GM12878 (cell line): ENCODE data around the gene SSBP4. TPM values are rescaled to one million over a fixed set of nuclear protein-coding genes. Genes with fewer than 3 reads are reported as not detected.

Source experiments
- ATAC-seq: fragments of 200-7000 bp; cut with Tn5 transposase; 3 replicates; pipeline ENCODE4 v1.9.1; 2020; ENCODE audit warnings: mild to moderate bottlenecking, moderate library complexity
- BruUV-seq: library from RNA; stranded (reverse); fragments of 400-500 nt; replicated peaks from 2 replicates; lab custom pipeline; 2021; lab: Mats Ljungman, UMichigan
- CTCF ChIA-PET: fragments of 300-600 bp; sonication (Branson Sonifier 250); formaldehyde crosslinking; extraction: SDS; loops from one replicate; lab custom pipeline; 2021; ENCODE audit warnings: inconsistent platforms; lab: Yijun Ruan, JAX
- POLR2A ChIA-PET: fragments of 350-600 bp; formaldehyde crosslinking; extraction: SDS; loops from one replicate; lab custom pipeline; 2021; ENCODE audit warnings: inconsistent platforms; lab: Charles Lee
- RAD21 ChIA-PET: fragments of 300-600 bp; sonication (Branson Sonifier 250); formaldehyde crosslinking; loops from one replicate; lab custom pipeline; 2023; ENCODE audit warnings: antibody characterized with exemption; ENCODE audit not compliant: unreplicated experiment; lab: Charles Lee
- SMC1A ChIA-PET: fragments of 300-600 bp; sonication (Branson Sonifier 250); formaldehyde crosslinking; loops from one replicate; lab custom pipeline; 2023; ENCODE audit not compliant: unreplicated experiment, uncharacterized antibody; lab: Charles Lee
- DNase-seq: peaks from one replicate; pipeline ENCODE4 v3.0.0-alpha.2; 2011; ENCODE audit warnings: low read depth, low spot score
- FAIRE-seq: peaks from 3 replicates; lab custom pipeline; 2011; peaks lifted over from hg19 to GRCh38; lab: Jason Lieb, UNC
- H2AFZ ChIP-seq: 2 replicates; pipeline ENCODE4 v1.6.0; 2011; ENCODE audit warnings: low read depth, low read length, control low read depth; ENCODE audit not compliant: control insufficient read depth
- H3K27ac ChIP-seq: 2 replicates; pipeline ENCODE4 v1.5.1; 2011; ENCODE audit warnings: control low read depth; ENCODE audit not compliant: control insufficient read depth, insufficient read depth
- H3K27me3 ChIP-seq, 2 experiments: replicated peaks in 1 of 2; 2 replicates each; pipeline versions ENCODE4 v1.6.0 to v1.6.1; 2011; ENCODE audit warnings: low read length in 1 of 2; ENCODE audit not compliant: control insufficient read depth in 2 of 2, insufficient read depth in 2 of 2
- H3K36me3 ChIP-seq, 2 experiments: 2 replicates each; pipeline ENCODE4 v1.5.1; 2011; ENCODE audit warnings: low read length in 1 of 2; ENCODE audit not compliant: control insufficient read depth in 2 of 2, insufficient read depth in 2 of 2
- H3K4me1 ChIP-seq: 2 replicates; pipeline ENCODE4 v1.6.1; 2011; ENCODE audit warnings: mild to moderate bottlenecking, low read length, moderate library complexity, mixed read lengths; ENCODE audit not compliant: control insufficient read depth, insufficient read depth
- H3K4me2 ChIP-seq: 2 replicates; pipeline ENCODE4 v1.6.0; 2011; ENCODE audit warnings: control low read depth; ENCODE audit not compliant: control insufficient read depth, insufficient read depth
- H3K4me3 ChIP-seq: fragments of 200-600 bp; sonication (generic); 2 replicates; pipeline ENCODE4 v1.5.1; 2016
- H3K79me2 ChIP-seq: 2 replicates; pipeline ENCODE4 v1.6.0; 2011; ENCODE audit warnings: low read length; ENCODE audit not compliant: control insufficient read depth, insufficient read depth
- H3K9ac ChIP-seq: 2 replicates; pipeline ENCODE4 v1.8.0; 2011; ENCODE audit warnings: low read length, control low read depth, mixed read lengths; ENCODE audit not compliant: control insufficient read depth, insufficient read depth
- H3K9me3 ChIP-seq: replicated peaks from 3 replicates; pipeline ENCODE4 v1.5.1; 2011; ENCODE audit warnings: mild to moderate bottlenecking, low read length; ENCODE audit not compliant: control insufficient read depth, insufficient read depth
- H4K20me1 ChIP-seq: 2 replicates; pipeline ENCODE4 v1.6.0; 2011; ENCODE audit not compliant: control insufficient read depth, insufficient read depth
- ATF7 ChIP-seq: fragments of 450-650 bp; IDR thresholded peaks from 2 replicates; pipeline ENCODE4 v1.6.1; 2016; ENCODE audit warnings: low read depth, mild to moderate bottlenecking
- JUND ChIP-seq: IDR thresholded peaks from 2 replicates; pipeline ENCODE4 v1.6.1; 2012; ENCODE audit warnings: low read depth, mild to moderate bottlenecking, low read length, improper control_type of control experiment, moderate library complexity
- KLF5 ChIP-seq: fragments of 450-650 bp; IDR thresholded peaks from 2 replicates; pipeline ENCODE4 v1.6.1; 2014; ENCODE audit warnings: mild to moderate bottlenecking; ENCODE audit not compliant: partially characterized antibody
- LARP7 ChIP-seq: fragments of 450-650 bp; IDR thresholded peaks from 2 replicates; pipeline ENCODE4 v1.6.1; 2017; ENCODE audit warnings: mild to moderate bottlenecking
- NFIC ChIP-seq: IDR thresholded peaks from 2 replicates; pipeline ENCODE4 v1.6.1; 2012; ENCODE audit warnings: low read depth, mild to moderate bottlenecking, inconsistent platforms, low read length, moderate library complexity
- SMARCA5 ChIP-seq: fragments of 450-650 bp; IDR thresholded peaks from 2 replicates; pipeline ENCODE4 v1.6.1; 2017; ENCODE audit warnings: mild to moderate bottlenecking
- SUZ12 ChIP-seq: fragments of 200-600 bp; sonication (generic); IDR thresholded peaks from one replicate; pipeline ENCODE4 v1.6.1; 2018; ENCODE audit warnings: antibody characterized with exemption, mild to moderate bottlenecking; ENCODE audit not compliant: unreplicated experiment
- TARDBP ChIP-seq: IDR thresholded peaks from 2 replicates; pipeline ENCODE4 v1.6.1; 2016; ENCODE audit warnings: borderline replicate concordance
- WRNIP1 ChIP-seq: IDR thresholded peaks from 2 replicates; pipeline ENCODE4 v1.6.1; 2011; ENCODE audit warnings: low read depth, low read length, improper control_type of control experiment, borderline replicate concordance
- ZBED1 ChIP-seq: IDR thresholded peaks from 2 replicates; pipeline ENCODE4 v1.6.1; 2016; ENCODE audit warnings: borderline replicate concordance
- ZNF24 ChIP-seq: fragments of 450-650 bp; IDR thresholded peaks from 2 replicates; pipeline ENCODE4 v1.6.1; 2017; ENCODE audit warnings: antibody characterized with exemption, mild to moderate bottlenecking
- ZNF622 ChIP-seq: fragments of 450-650 bp; IDR thresholded peaks from 2 replicates; pipeline ENCODE4 v1.6.1; 2017; ENCODE audit warnings: mild to moderate bottlenecking, inconsistent platforms
- WGBS: methylation state at CpG from one replicate; pipeline ENCODE4 v1.1.6; 2016; ENCODE audit warnings: low lambda C conversion rate; ENCODE audit not compliant: insufficient replicate concordance, insufficient coverage; ENCODE audit errors: missing lambda C conversion rate; 5-methylcytosine and 5-hydroxymethylcytosine counted together
- in situ Hi-C: fragments of 300-500 bp; cut with MboI; formaldehyde crosslinking; loops from 9 replicates; pipeline ENCODE4 v1.14.3; 2018; ENCODE audit warnings: mixed read lengths
- intact Hi-C: fragments of 100-400 bp; cut with micrococcal nuclease; formaldehyde crosslinking; loops from one replicate; pipeline ENCODE4 v1.14.2; 2022; ENCODE audit not compliant: unreplicated experiment
- polyA plus RNA-seq, 11 experiments: library from polyadenylated mRNA; depleted of rRNA in 4 of 11; unstranded in 6 of 11; stranded (reverse) in 5 of 11; fragments of >200 nt; fragmentation: Nextera tagmentation in 4 of 11; fragmentation: Illumina TruSeq in 1 of 11; extraction: Ambion mirVana in 4 of 11; extraction: Trizol in 1 of 11; gene quantifications; 1 replicate in 1 of 11; 2 replicates in 10 of 11; pipeline versions ENCODE4 v1.2.1 to v1.2.3, GENCODE V29; 2011 to 2016; ENCODE audit warnings: inconsistent platforms in 2 of 11, missing spikeins in 2 of 11, low read depth in 1 of 11
- total RNA-seq, 4 experiments: library from RNA; depleted of rRNA in 3 of 4; stranded (reverse); fragments of >200 nt in 3 of 4; fragmentation: Illumina TruSeq in 1 of 4; extraction: Trizol in 1 of 4; gene quantifications; 2 replicates each; pipeline versions ENCODE4 v1.2.1 to v1.2.3, GENCODE V29; 2013 to 2021
- TF ChIP-seq, protein P1 (sequence below): IDR thresholded peaks from 2 replicates; pipeline ENCODE4 v1.6.1; 2011; ENCODE audit warnings: low read depth, mild to moderate bottlenecking, low read length, moderate library complexity, borderline replicate concordance; ENCODE audit errors: extremely low read depth
- TF ChIP-seq, protein P2 (sequence below): fragments of 450-650 bp; formaldehyde crosslinking; IDR thresholded peaks from 2 replicates; pipeline ENCODE4 v1.4.0; 2022; ENCODE audit warnings: mild to moderate bottlenecking, moderate library complexity
- TF ChIP-seq, protein P3 (sequence below): fragments of 450-650 bp; IDR thresholded peaks from 2 replicates; pipeline ENCODE4 v1.6.1; 2017; ENCODE audit warnings: low read depth, mild to moderate bottlenecking, moderate library complexity
- TF ChIP-seq, protein P4 (sequence below): IDR thresholded peaks from 2 replicates; pipeline ENCODE4 v1.6.1; 2011; ENCODE audit warnings: borderline replicate concordance, low read depth, mild to moderate bottlenecking, moderate library complexity, low read length; ENCODE audit not compliant: insufficient read depth, poor library complexity, severe bottlenecking

SSBP4 gene
- total and polyA plus RNA-seq, 10 of the 15 experiments (the other 5 are each of a cell fraction or from before 2014, with no cell fraction given) = 0.37 to 150 (median 38.9) TPM

DNA sequence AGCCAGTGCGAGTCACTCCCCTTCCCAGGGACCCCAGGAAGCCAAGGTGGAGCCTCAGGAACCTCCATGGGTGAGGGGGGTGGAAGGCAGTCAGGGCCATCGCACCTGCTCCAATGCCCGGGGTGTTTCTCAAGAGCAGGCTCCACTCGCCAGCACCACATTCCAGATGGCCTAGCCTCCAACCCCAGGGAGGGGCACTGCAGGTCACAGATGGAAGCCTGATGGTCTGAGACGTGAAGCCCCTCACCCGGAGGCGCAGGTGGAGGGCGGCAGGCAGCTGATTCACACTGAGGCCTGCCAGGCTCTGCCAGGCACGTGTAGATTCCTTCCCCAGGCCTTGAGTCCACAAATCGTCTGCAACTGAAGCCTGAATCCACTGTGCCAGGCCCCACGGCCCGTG, 41.7 kb downstream of the SSBP4 start:
- Histone ChIP-seq H2AFZ (no peak overlapping the region), H3K36me3 (peaks cover 19 to 50% of the 10 kb centered on the region in 2 experiments; a peak in 3 of 4 replicates), H3K27ac (no peak overlapping the region), H3K4me3 (no peak overlapping the region), H3K4me2 (no peak overlapping the region), H3K9ac (no peak overlapping the region), H4K20me1 (peaks cover 4% of the 10 kb centered on the region; the same call in 1 of the 2 replicates), H3K27me3 (no peaks in the 10 kb centered on the region), H3K4me1 (no peaks in the 10 kb centered on the region), H3K9me3 (no peaks in the 10 kb centered on the region), H3K79me2 (no peaks in the 10 kb centered on the region)
- WGBS = 89% methylated on average over 12 of the region's 12 CpGs
- TF ChIP-seq WRNIP1 (no peak), TARDBP (no peak), JUND (no peak), ZNF622 (no peak), NFIC (no peak), ZNF24 (no peak), LARP7 (no peak), ATF7 (no peak), SMARCA5 (no peak), SUZ12 (no peak), KLF5 (no peak), ZBED1 (no peak)
- TF ChIP-seq, protein P1, sequence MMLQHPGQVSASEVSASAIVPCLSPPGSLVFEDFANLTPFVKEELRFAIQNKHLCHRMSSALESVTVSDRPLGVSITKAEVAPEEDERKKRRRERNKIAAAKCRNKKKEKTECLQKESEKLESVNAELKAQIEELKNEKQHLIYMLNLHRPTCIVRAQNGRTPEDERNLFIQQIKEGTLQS = no peak
- TF ChIP-seq, protein P2, sequence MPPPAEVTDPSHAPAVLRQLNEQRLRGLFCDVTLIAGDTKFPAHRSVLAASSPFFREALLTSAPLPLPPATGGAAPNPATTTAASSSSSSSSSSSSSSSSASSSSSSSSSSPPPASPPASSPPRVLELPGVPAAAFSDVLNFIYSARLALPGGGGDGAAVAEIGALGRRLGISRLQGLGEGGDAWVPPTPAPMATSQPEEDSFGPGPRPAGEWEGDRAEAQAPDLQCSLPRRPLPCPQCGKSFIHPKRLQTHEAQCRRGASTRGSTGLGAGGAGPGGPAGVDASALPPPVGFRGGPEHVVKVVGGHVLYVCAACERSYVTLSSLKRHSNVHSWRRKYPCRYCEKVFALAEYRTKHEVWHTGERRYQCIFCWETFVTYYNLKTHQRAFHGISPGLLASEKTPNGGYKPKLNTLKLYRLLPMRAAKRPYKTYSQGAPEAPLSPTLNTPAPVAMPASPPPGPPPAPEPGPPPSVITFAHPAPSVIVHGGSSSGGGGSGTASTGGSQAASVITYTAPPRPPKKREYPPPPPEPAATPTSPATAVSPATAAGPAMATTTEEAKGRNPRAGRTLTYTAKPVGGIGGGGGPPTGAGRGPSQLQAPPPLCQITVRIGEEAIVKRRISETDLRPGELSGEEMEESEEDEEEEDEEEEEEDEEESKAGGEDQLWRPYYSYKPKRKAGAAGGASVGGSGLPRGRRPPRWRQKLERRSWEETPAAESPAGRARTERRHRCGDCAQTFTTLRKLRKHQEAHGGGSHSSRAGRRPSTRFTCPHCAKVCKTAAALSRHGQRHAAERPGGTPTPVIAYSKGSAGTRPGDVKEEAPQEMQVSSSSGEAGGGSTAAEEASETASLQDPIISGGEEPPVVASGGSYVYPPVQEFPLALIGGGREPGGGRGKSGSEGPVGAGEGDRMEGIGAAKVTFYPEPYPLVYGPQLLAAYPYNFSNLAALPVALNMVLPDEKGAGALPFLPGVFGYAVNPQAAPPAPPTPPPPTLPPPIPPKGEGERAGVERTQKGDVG (CRISPR knock-in tag) = no peak
- TF ChIP-seq, protein P3, sequence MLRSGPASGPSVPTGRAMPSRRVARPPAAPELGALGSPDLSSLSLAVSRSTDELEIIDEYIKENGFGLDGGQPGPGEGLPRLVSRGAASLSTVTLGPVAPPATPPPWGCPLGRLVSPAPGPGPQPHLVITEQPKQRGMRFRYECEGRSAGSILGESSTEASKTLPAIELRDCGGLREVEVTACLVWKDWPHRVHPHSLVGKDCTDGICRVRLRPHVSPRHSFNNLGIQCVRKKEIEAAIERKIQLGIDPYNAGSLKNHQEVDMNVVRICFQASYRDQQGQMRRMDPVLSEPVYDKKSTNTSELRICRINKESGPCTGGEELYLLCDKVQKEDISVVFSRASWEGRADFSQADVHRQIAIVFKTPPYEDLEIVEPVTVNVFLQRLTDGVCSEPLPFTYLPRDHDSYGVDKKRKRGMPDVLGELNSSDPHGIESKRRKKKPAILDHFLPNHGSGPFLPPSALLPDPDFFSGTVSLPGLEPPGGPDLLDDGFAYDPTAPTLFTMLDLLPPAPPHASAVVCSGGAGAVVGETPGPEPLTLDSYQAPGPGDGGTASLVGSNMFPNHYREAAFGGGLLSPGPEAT = no peak
- TF ChIP-seq, protein P4, sequence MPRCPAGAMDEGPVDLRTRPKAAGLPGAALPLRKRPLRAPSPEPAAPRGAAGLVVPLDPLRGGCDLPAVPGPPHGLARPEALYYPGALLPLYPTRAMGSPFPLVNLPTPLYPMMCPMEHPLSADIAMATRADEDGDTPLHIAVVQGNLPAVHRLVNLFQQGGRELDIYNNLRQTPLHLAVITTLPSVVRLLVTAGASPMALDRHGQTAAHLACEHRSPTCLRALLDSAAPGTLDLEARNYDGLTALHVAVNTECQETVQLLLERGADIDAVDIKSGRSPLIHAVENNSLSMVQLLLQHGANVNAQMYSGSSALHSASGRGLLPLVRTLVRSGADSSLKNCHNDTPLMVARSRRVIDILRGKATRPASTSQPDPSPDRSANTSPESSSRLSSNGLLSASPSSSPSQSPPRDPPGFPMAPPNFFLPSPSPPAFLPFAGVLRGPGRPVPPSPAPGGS = no peak
- ChIA-PET POLR2A (no interaction called here), SMC1A (interaction anchor here (0.7 kb wide), 1 partner anchor 302 kb away, joined by 3 read pairs; no protein-coding TSS in a partner anchor), RAD21 (interaction anchor here (1.4 kb wide), 1 partner anchor 10 kb away, joined by 6 read pairs; no protein-coding TSS in a partner anchor), CTCF (interaction anchor here (0.7 to 2.7 kb wide), 4 partner anchors 9 to 59 kb away, joined by 3 to 12 read pairs (median 8); no protein-coding TSS in a partner anchor)
- no TSS peak for BruUV-seq
- DNase-seq = no peak
- no peak for FAIRE-seq
- ATAC-seq = no peak
- in situ Hi-C loops (loop anchor here (25.0 kb wide), 1 partner anchor 401 kb away; no protein-coding TSS in a partner anchor), intact Hi-C loops (no loop called here)
